GM23338 (cell line): Measurements from ENCODE around the gene GNPTAB. TPM values are rescaled to one million over a fixed set of nuclear protein-coding genes. Genes with fewer than 3 reads are reported as not detected.
A peak's percentile ranks its signal among the peaks of the same experiment; 100 is the strongest.

Experiments
- ATAC-seq: fragments of 200-7000 bp; cut with Tn5 transposase; 3 replicates; pipeline ENCODE4 v1.9.1; 2020
- DNase-seq: peaks from one replicate; pipeline ENCODE4 v3.0.0-alpha.2; 2015; ENCODE audit warnings: low spot score
- H2AFZ ChIP-seq: fragments of 200-600 bp; sonication (generic); 2 replicates; pipeline ENCODE4 v1.8.0; 2016; ENCODE audit warnings: antibody characterized with exemption, mild to moderate bottlenecking, moderate library complexity
- H3F3A ChIP-seq: fragments of 200-600 bp; sonication (generic); replicated peaks from 2 replicates; pipeline ENCODE4 v1.8.0; 2017; ENCODE audit warnings: antibody characterized with exemption, mixed run types, low read depth
- H3K27ac ChIP-seq: fragments of 200-600 bp; sonication (generic); 2 replicates; pipeline ENCODE4 v1.6.1; 2016; ENCODE audit warnings: low read depth
- H3K27me3 ChIP-seq: fragments of 200-600 bp; sonication (generic); 2 replicates; pipeline ENCODE4 v1.8.0; 2016; ENCODE audit warnings: mild to moderate bottlenecking, mixed run types, moderate library complexity; ENCODE audit not compliant: insufficient read depth
- H3K36me3 ChIP-seq: fragments of 200-600 bp; sonication (generic); 2 replicates; pipeline ENCODE4 v1.8.0; 2016; ENCODE audit warnings: mild to moderate bottlenecking; ENCODE audit not compliant: insufficient read depth
- H3K4me1 ChIP-seq: fragments of 200-600 bp; sonication (generic); 2 replicates; pipeline ENCODE4 v1.8.0; 2016; ENCODE audit warnings: mild to moderate bottlenecking, moderate library complexity; ENCODE audit not compliant: insufficient read depth
- H3K4me2 ChIP-seq: fragments of 200-600 bp; sonication (generic); 2 replicates; pipeline ENCODE4 v1.7.1; 2017; ENCODE audit warnings: mixed run types
- H3K4me3 ChIP-seq: fragments of 200-600 bp; sonication (generic); 2 replicates; pipeline ENCODE4 v1.6.1; 2016; ENCODE audit warnings: mixed run types
- H3K79me2 ChIP-seq: fragments of 200-600 bp; sonication (generic); replicated peaks from 2 replicates; pipeline ENCODE4 v1.8.0; 2017; ENCODE audit warnings: mild to moderate bottlenecking; ENCODE audit not compliant: insufficient read depth
- H3K9me2 ChIP-seq: fragments of 200-600 bp; sonication (generic); 2 replicates; pipeline ENCODE4 v1.8.0; 2017; ENCODE audit not compliant: insufficient read depth
- H4K20me1 ChIP-seq: fragments of 200-600 bp; sonication (generic); replicated peaks from 2 replicates; pipeline ENCODE4 v1.8.0; 2017; ENCODE audit warnings: mild to moderate bottlenecking; ENCODE audit not compliant: insufficient read depth
- H3K27ac Mint-ChIP-seq: 2 replicates; pipeline ENCODE4 v1.8.0; 2020; ENCODE audit warnings: inconsistent platforms, mild to moderate bottlenecking, moderate library complexity, mixed read lengths
- H3K27me3 Mint-ChIP-seq: 3 replicates; pipeline ENCODE4 v1.8.0; 2022; ENCODE audit warnings: low read depth, mild to moderate bottlenecking, moderate library complexity, mixed read lengths, inconsistent platforms; ENCODE audit not compliant: insufficient read depth, poor library complexity
- H3K36me3 Mint-ChIP-seq: 3 replicates; pipeline ENCODE4 v1.8.0; 2021; ENCODE audit warnings: low read depth, mild to moderate bottlenecking, inconsistent platforms, moderate library complexity, mixed read lengths
- H3K4me1 Mint-ChIP-seq: 3 replicates; pipeline ENCODE4 v1.8.0; 2020; ENCODE audit warnings: mild to moderate bottlenecking, inconsistent platforms, mixed read lengths
- H3K4me3 Mint-ChIP-seq: 3 replicates; pipeline ENCODE4 v1.8.0; 2021; ENCODE audit warnings: moderate library complexity, mild to moderate bottlenecking, inconsistent platforms, mixed read lengths
- H3K9me3 Mint-ChIP-seq: 3 replicates; pipeline ENCODE4 v1.8.0; 2020; ENCODE audit warnings: moderate library complexity, mild to moderate bottlenecking, inconsistent platforms, mixed read lengths
- CTCF ChIP-seq, 2 experiments: fragments of 200-600 bp in 1 of 2; sonication (generic) in 1 of 2; conservative IDR thresholded peaks; 2 replicates each; pipeline versions ENCODE4 v1.5.1 to v1.6.1; 2016 to 2017; ENCODE audit warnings: antibody characterized with exemption in 2 of 2, low read depth in 2 of 2, mild to moderate bottlenecking in 2 of 2, moderate library complexity in 1 of 2
- EZH2 ChIP-seq: fragments of 200-600 bp; sonication (generic); IDR thresholded peaks from one replicate; pipeline ENCODE4 v1.8.0; 2017; ENCODE audit warnings: antibody characterized with exemption, mild to moderate bottlenecking, low read depth; ENCODE audit not compliant: unreplicated experiment
- JUNB ChIP-seq: IDR thresholded peaks from one replicate; pipeline ENCODE4 v1.6.1; 2016; ENCODE audit warnings: antibody characterized with exemption; ENCODE audit not compliant: unreplicated experiment
- ZNF331 ChIP-seq: fragments of 250-450 bp; sonication (Bioruptor Pico); IDR thresholded peaks from 2 replicates; pipeline ENCODE4 v1.5.0; 2020; ENCODE audit warnings: low read depth, mild to moderate bottlenecking, moderate library complexity
- long read RNA-seq: library from polyadenylated mRNA; unstranded; transcript quantifications from one replicate; pipeline ENCODE4 v2.0.0, GENCODE V29; 2020; ENCODE audit not compliant: unreplicated experiment
- polyA plus RNA-seq: library from polyadenylated mRNA; unstranded; fragments of >200 nt; fragmentation: Nextera tagmentation; extraction: Ambion mirVana; gene quantifications from 2 replicates; pipeline ENCODE4 v1.2.1, GENCODE V29; 2016
- total RNA-seq: library from RNA; depleted of rRNA; stranded (reverse); fragments of >200 nt; shearing (Covaris generic); gene quantifications from 2 replicates; pipeline ENCODE4 v1.2.3, GENCODE V29; 2014; rRNA removed

GNPTAB gene
- 54.1 and 58.3 TPM in 2 replicates for total RNA-seq
- 21.6 and 23.6 TPM in 2 replicates for polyA plus RNA-seq
- long read RNA-seq, partial matches to known transcripts = 3 of 3 reads
- long read RNA-seq, other reads (novel, unspliced or antisense) = 0 of 3 reads

GRCh38 chr12:101830367-101831325 lies at the start of gene GNPTAB:
GNPTAB (minus strand) TSS chr12:101830959; CDS start chr12:101830675, 284 bp downstream.
- Histone ChIP-seq H3K27ac (peak within 1 kb of the TSS; percentile 77; the same call in 1 of the 2 replicates), H3K27me3 (no peaks in the 10 kb centered on the region), H3K4me2 (peak within 1 kb of the TSS; percentile 94), H3K36me3 (no peaks in the 10 kb centered on the region), H3K9me2 (no peaks in the 10 kb centered on the region), H3K79me2 (peaks cover 48% of the 10 kb centered on the region), H3K4me1 (peaks cover 24% of the 10 kb centered on the region), H3F3A (no peaks in the 10 kb centered on the region), H4K20me1 (no peaks in the 10 kb centered on the region), H3K4me3 (peak within 1 kb of the TSS; percentile 98), H2AFZ (peak within 1 kb of the TSS; percentile 98)
- peak within 1 kb of the TSS; percentile 97 for H3K4me3 Mint-ChIP-seq
- peak; percentile 48 to 83 for TF ChIP-seq CTCF (conservative IDR thresholded peaks at IDR 0.05; ENCODE audit: low read depth in 2 of 2)
- TF ChIP-seq JUNB = no peak
- DNase-seq (peak; percentile 92), ATAC-seq (peak; percentile 84)
- peak within 1 kb of the TSS; percentile 88; the same call in 1 of the 2 replicates for H3K27ac Mint-ChIP-seq
- H3K36me3 Mint-ChIP-seq = no peaks in the 10 kb centered on the region; the same call in 2 of the 3 replicates
- no peaks in the 10 kb centered on the region for H3K9me3 Mint-ChIP-seq
- H3K27me3 Mint-ChIP-seq = peaks cover 2% of the 10 kb centered on the region
- peaks cover 20% of the 10 kb centered on the region for H3K4me1 Mint-ChIP-seq

GRCh38 chr12:101878243-101878821 lies 47.6 kb upstream of the GNPTAB start:
- peak overlapping the region; percentile 78 for H3K4me3 ChIP-seq
- H3K9me3 Mint-ChIP-seq = no peaks in the 10 kb centered on the region
- no peaks in the 10 kb centered on the region for H3K79me2 ChIP-seq
- H3K27ac Mint-ChIP-seq = no peak overlapping the region
- peak overlapping the region; percentile 88 for H3K4me2 ChIP-seq
- peaks cover 5% of the 10 kb centered on the region; the same call in 1 of the 2 replicates for H3K4me1 ChIP-seq
- no peak for TF ChIP-seq EZH2
- no peak for TF ChIP-seq ZNF331 (CRISPR knock-in tag)
- no peak for TF ChIP-seq JUNB
- H3K36me3 ChIP-seq = no peaks in the 10 kb centered on the region
- H2AFZ ChIP-seq = peak overlapping the region; percentile 95
- H3K4me3 Mint-ChIP-seq = peak overlapping the region; percentile 76
- H3K4me1 Mint-ChIP-seq = peaks cover 5% of the 10 kb centered on the region
- no peaks in the 10 kb centered on the region for H3K9me2 ChIP-seq
- 0 out of 2 replicates have a peak, but pooled peaks cover 4% of the 10 kb centered on the region for H3F3A ChIP-seq
- H3K27me3 Mint-ChIP-seq = peaks cover 12% of the 10 kb centered on the region
- DNase-seq (no peak), ATAC-seq (no peak)
- H3K27me3 ChIP-seq = peaks cover 26% of the 10 kb centered on the region
- H3K36me3 Mint-ChIP-seq = no peaks in the 10 kb centered on the region; the same call in 2 of the 3 replicates
- no peaks in the 10 kb centered on the region for H4K20me1 ChIP-seq
- H3K27ac ChIP-seq = no peak overlapping the region
